HepG2 (cell line): ENCODE data around the gene PDS5B. TPM values are rescaled to one million over a fixed set of nuclear protein-coding genes. Genes with fewer than 3 reads are reported as not detected.

ENCODE experiments used
- ATAC-seq: fragments of 200-7000 bp; cut with Tn5 transposase; 3 replicates; pipeline ENCODE4 v1.9.1; 2020; ENCODE audit warnings: mild to moderate bottlenecking, moderate library complexity
- BruUV-seq: library from RNA; stranded (reverse); fragments of 400-500 nt; replicated peaks from 2 replicates; lab custom pipeline; 2021; lab: Mats Ljungman, UMichigan
- CTCF ChIA-PET: fragments of 300-600 bp; formaldehyde crosslinking; extraction: SDS; loops from one replicate; lab custom pipeline; 2021; ENCODE audit warnings: low total read pairs, inconsistent platforms, low intra/inter-chr PET ratio; lab: Yijun Ruan, JAX
- POLR2A ChIA-PET: fragments of 350-600 bp; sonication (Branson Sonifier 250); formaldehyde crosslinking; loops from one replicate; lab custom pipeline; 2020; ENCODE audit warnings: antibody characterized with exemption, inconsistent platforms; lab: Yijun Ruan, JAX
- DNase-seq: peaks from one replicate; pipeline ENCODE4 v3.0.0-alpha.2; 2015; ENCODE audit warnings: low spot score
- FAIRE-seq: peaks from 3 replicates; lab custom pipeline; 2011; peaks lifted over from hg19 to GRCh38; lab: Jason Lieb, UNC
- H2AFZ ChIP-seq: one replicate; pipeline ENCODE4 v1.6.1; 2011; ENCODE audit warnings: low read length, inconsistent platforms
- H3K27ac ChIP-seq: fragments of 300-600 bp; 3 replicates; pipeline ENCODE4 v1.8.0; 2011; ENCODE audit warnings: mixed run types, mild to moderate bottlenecking, mixed read lengths, low read length, inconsistent platforms; ENCODE audit not compliant: insufficient read depth; ENCODE audit errors: extremely low read length
- H3K27me3 ChIP-seq, 2 experiments: fragments of 200-600 bp in 1 of 2; 2 replicates in 1 of 2; 3 replicates in 1 of 2; pipeline versions ENCODE4 v1.6.0 to v1.8.0; 2011; ENCODE audit warnings: low read length in 2 of 2, mild to moderate bottlenecking in 2 of 2, moderate library complexity in 2 of 2, inconsistent platforms in 1 of 2; ENCODE audit not compliant: insufficient read depth in 2 of 2, control insufficient read depth in 1 of 2
- H3K36me3 ChIP-seq, 2 experiments: fragments of 200-600 bp in 1 of 2; replicated peaks in 1 of 2; 2 replicates in 1 of 2; 3 replicates in 1 of 2; pipeline versions ENCODE4 v1.5.1 to v1.8.0; 2011; ENCODE audit warnings: low read length in 2 of 2, inconsistent platforms in 1 of 2; ENCODE audit not compliant: insufficient read depth in 2 of 2, control insufficient read depth in 1 of 2
- H3K4me1 ChIP-seq: 2 replicates; pipeline ENCODE4 v1.5.1; 2012; ENCODE audit warnings: low read length, inconsistent platforms; ENCODE audit not compliant: insufficient read depth
- H3K4me2 ChIP-seq: 2 replicates; pipeline ENCODE4 v1.6.0; 2011; ENCODE audit warnings: low read depth, low read length, inconsistent platforms
- H3K4me3 ChIP-seq, 3 experiments: fragments of 200-600 bp in 1 of 3; sonication (generic), shearing (Covaris generic) in 1 of 3; replicated peaks in 1 of 3; 2 replicates each; pipeline ENCODE4 v1.5.1; 2011 to 2016; ENCODE audit warnings: low read length in 3 of 3, inconsistent platforms in 2 of 3, low read depth in 2 of 3, mild to moderate bottlenecking in 2 of 3, control low read depth in 1 of 3, mixed read lengths in 1 of 3; ENCODE audit not compliant: insufficient read depth in 1 of 3
- H3K79me2 ChIP-seq: one replicate; pipeline ENCODE4 v1.6.1; 2011; ENCODE audit warnings: low read length, inconsistent platforms; ENCODE audit not compliant: insufficient read depth
- H3K9ac ChIP-seq: 2 replicates; pipeline ENCODE4 v1.6.0; 2011; ENCODE audit warnings: mild to moderate bottlenecking, low read depth, low read length, inconsistent platforms; ENCODE audit not compliant: insufficient read depth
- H3K9me3 ChIP-seq: 2 replicates; pipeline ENCODE4 v1.5.1; 2012; ENCODE audit warnings: mild to moderate bottlenecking, low read length
- H4K20me1 ChIP-seq: 2 replicates; pipeline ENCODE4 v1.6.0; 2011; ENCODE audit warnings: inconsistent platforms, mild to moderate bottlenecking, low read length, moderate library complexity; ENCODE audit not compliant: insufficient read depth
- ADNP ChIP-seq: sonication (generic); formaldehyde crosslinking; IDR thresholded peaks from 2 replicates; pipeline ENCODE4 v1.4.0; 2020; ENCODE audit warnings: missing genetic modification reagents
- CREB1 ChIP-seq, 2 experiments: fragments of 450-650 bp in 1 of 2; IDR thresholded peaks; 2 replicates each; pipeline ENCODE4 v1.6.1; 2016 to 2017; ENCODE audit warnings: control low read depth in 1 of 2, mild to moderate bottlenecking in 1 of 2, missing compliant biosample characterization in 1 of 2, missing genetic modification characterization in 1 of 2
- HOXA3 ChIP-seq: sonication (generic); formaldehyde crosslinking; IDR thresholded peaks from 2 replicates; pipeline ENCODE4 v1.5.0; 2020; ENCODE audit warnings: missing genetic modification reagents
- MYC ChIP-seq: sonication (generic); formaldehyde crosslinking; IDR thresholded peaks from 2 replicates; pipeline ENCODE4 v1.9.0; 2021; ENCODE audit warnings: missing genetic modification reagents, borderline replicate concordance
- NONO ChIP-seq, 2 experiments: fragments of 450-650 bp in 1 of 2; sonication (generic) in 1 of 2; formaldehyde crosslinking in 1 of 2; IDR thresholded peaks in 1 of 2; conservative IDR thresholded peaks in 1 of 2; 2 replicates each; pipeline versions ENCODE4 v1.6.1 to v1.8.0; 2017 to 2022; ENCODE audit warnings: mild to moderate bottlenecking in 1 of 2, missing genetic modification reagents in 1 of 2, moderate library complexity in 1 of 2
- REL ChIP-seq: sonication (generic); formaldehyde crosslinking; conservative IDR thresholded peaks from 2 replicates; pipeline ENCODE4 v1.8.0; 2022; ENCODE audit warnings: mild to moderate bottlenecking, missing genetic modification reagents, moderate library complexity
- SALL1 ChIP-seq: sonication (generic); formaldehyde crosslinking; IDR thresholded peaks from 2 replicates; pipeline ENCODE4 v1.8.0; 2022; ENCODE audit warnings: mild to moderate bottlenecking, missing genetic modification reagents
- SMAD9 ChIP-seq: sonication (generic); formaldehyde crosslinking; IDR thresholded peaks from 2 replicates; pipeline ENCODE4 v1.5.1; 2020; ENCODE audit warnings: mild to moderate bottlenecking, missing genetic modification reagents
- SNRNP70 ChIP-seq: fragments of 200-400 bp; formaldehyde crosslinking; IDR thresholded peaks from 2 replicates; pipeline ENCODE4 v1.6.1; 2017; ENCODE audit warnings: mild to moderate bottlenecking, low read depth, low read length, moderate library complexity
- ZBTB8A ChIP-seq: sonication (generic); formaldehyde crosslinking; IDR thresholded peaks from 2 replicates; pipeline ENCODE4 v1.4.0; 2020; ENCODE audit warnings: mild to moderate bottlenecking, low read depth, missing genetic modification reagents, borderline replicate concordance
- ZFP36L1 ChIP-seq: sonication (generic); formaldehyde crosslinking; IDR thresholded peaks from 2 replicates; pipeline ENCODE4 v1.8.0; 2022; ENCODE audit warnings: mild to moderate bottlenecking, missing genetic modification reagents, moderate library complexity
- ZNF614 ChIP-seq: IDR thresholded peaks from 2 replicates; pipeline ENCODE4 v1.6.1; 2018; ENCODE audit warnings: missing biosample characterization, missing genetic modification reagents, inconsistent platforms, borderline replicate concordance
- ZZZ3 ChIP-seq: sonication (generic); formaldehyde crosslinking; IDR thresholded peaks from 2 replicates; pipeline ENCODE4 v1.4.0; 2020; ENCODE audit warnings: missing genetic modification reagents, mild to moderate bottlenecking, borderline replicate concordance
- WGBS: methylation state at CpG from one replicate; pipeline ENCODE4 v1.1.6; 2017; ENCODE audit warnings: low lambda C conversion rate; 5-methylcytosine and 5-hydroxymethylcytosine counted together
- in situ Hi-C: cut with HindIII; loops from 2 replicates; pipeline ENCODE4 v1.10.0; 2017; ENCODE audit warnings: low pct_unique_long_range_greater_than_20kb; ENCODE audit not compliant: extremely low pct_ligation_motif_present
- intact Hi-C: fragments of 100-400 bp; cut with micrococcal nuclease; formaldehyde crosslinking; loops from one replicate; pipeline ENCODE4 v1.10.0; 2022; ENCODE audit not compliant: unreplicated experiment
- polyA plus RNA-seq, 8 experiments: library from polyadenylated mRNA; depleted of rRNA in 3 of 8; stranded (reverse) in 7 of 8; unstranded in 1 of 8; fragments of >200 nt; fragmentation: Illumina TruSeq in 4 of 8; extraction: Trizol in 4 of 8; gene quantifications; 2 replicates each; pipeline versions ENCODE4 v1.2.1 to v1.2.3, GENCODE V29; 2011 to 2016; ENCODE audit warnings: low read depth in 4 of 8, missing spikeins in 1 of 8, mixed read lengths in 1 of 8; ENCODE audit not compliant: insufficient read depth in 1 of 8
- total RNA-seq, 5 experiments: library from RNA; depleted of rRNA; stranded (reverse); fragments of >200 nt; fragmentation: Illumina TruSeq; extraction: Trizol; gene quantifications; 2 replicates each; pipeline ENCODE4 v1.2.3, GENCODE V29; 2016; ENCODE audit warnings: low read depth in 1 of 5
- TF ChIP-seq, protein P1 (sequence below): sonication (generic); formaldehyde crosslinking; IDR thresholded peaks from 2 replicates; pipeline ENCODE4 v1.5.0; 2020; ENCODE audit warnings: mild to moderate bottlenecking, missing genetic modification reagents
- TF ChIP-seq, protein P2 (sequence below): IDR thresholded peaks from 2 replicates; pipeline ENCODE4 v1.6.1; 2016; ENCODE audit warnings: missing biosample characterization, missing genetic modification reagents, low read depth

PDS5B gene
- total and polyA plus RNA-seq, 2 of the 13 experiments (the other 11 are each of a cell fraction or from before 2014, with no cell fraction given), result 5.8 to 24.6 TPM

DNA sequence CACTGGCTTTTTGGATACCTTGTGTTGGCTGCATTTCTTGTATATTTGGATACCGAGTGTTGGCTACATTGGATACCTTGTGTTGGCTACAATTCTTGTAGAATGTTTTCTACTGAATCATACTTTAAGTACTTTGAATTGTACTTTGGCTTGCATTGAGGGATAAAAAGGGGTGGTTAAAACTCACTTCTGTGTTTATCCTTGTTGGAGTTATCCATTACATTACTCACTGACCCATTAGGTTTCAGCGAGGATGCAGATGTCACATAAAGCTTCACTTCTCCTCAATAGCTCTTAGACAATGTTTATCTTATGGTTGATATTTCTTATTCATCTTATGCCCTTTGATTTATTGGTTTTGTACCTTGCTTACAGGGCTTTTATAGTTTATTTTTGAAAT lies 43.1 kb downstream of the PDS5B start:
- Histone ChIP-seq H3K79me2 (peaks cover 91% of the 10 kb centered on the region), H4K20me1 (no peaks in the 10 kb centered on the region), H3K9ac (no peak overlapping the region), H3K27me3 (no peaks in the 10 kb centered on the region), H2AFZ (no peak overlapping the region), H3K4me2 (no peak overlapping the region), H3K27ac (no peak overlapping the region), H3K36me3 (no peaks in the 10 kb centered on the region), H3K4me3 (no peak overlapping the region), H3K9me3 (no peaks in the 10 kb centered on the region), H3K4me1 (peaks cover 32% of the 10 kb centered on the region)
- ATAC-seq (no peak), DNase-seq (no peak), FAIRE-seq (no peak)
- intact Hi-C loops, result no loop called here
- BruUV-seq, result no TSS peak
- in situ Hi-C loops, result loop anchor here (5.0 kb wide), 1 partner anchor 37 kb away; no protein-coding TSS in a partner anchor
- WGBS, result 92% methylated on average over 2 of the region's 2 CpGs
- CTCF ChIA-PET, result no interaction called here
- POLR2A ChIA-PET, result no interaction called here
- TF ChIP-seq REL (CRISPR knock-in tag) (no peak), MYC (CRISPR knock-in tag) (no peak), ZBTB8A (no peak), ZNF614 (CRISPR knock-in tag) (no peak), SALL1 (CRISPR knock-in tag) (no peak)

DNA sequence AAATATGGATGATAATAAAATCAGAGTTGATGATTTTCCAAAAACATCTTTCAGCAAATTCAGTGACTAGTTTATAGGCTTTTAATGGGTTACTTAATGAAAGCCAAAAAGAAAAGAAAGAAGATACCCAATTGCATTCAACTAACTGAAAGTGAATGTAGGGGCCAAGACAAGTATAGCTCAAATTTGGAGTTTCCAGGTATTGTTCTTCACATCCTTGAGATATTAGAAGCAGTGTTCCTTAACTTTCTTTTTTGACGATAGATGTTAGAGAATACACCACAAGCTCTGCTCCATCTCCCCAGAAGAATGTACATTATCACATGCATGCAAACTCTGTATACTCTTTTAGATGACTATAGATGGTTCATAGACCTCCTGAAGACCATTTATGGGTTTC lies 43.6 kb downstream of the PDS5B start:
- Histone ChIP-seq H3K4me3 (no peak overlapping the region), H3K79me2 (peaks cover 88% of the 10 kb centered on the region), H3K27me3 (no peaks in the 10 kb centered on the region), H3K36me3 (no peaks in the 10 kb centered on the region), H3K9ac (no peak overlapping the region), H3K9me3 (no peaks in the 10 kb centered on the region), H2AFZ (no peak overlapping the region), H3K4me1 (peaks cover 27% of the 10 kb centered on the region), H3K27ac (no peak overlapping the region), H4K20me1 (no peaks in the 10 kb centered on the region), H3K4me2 (no peak overlapping the region)
- intact Hi-C loops (no loop called here), in situ Hi-C loops (loop anchor here (5.0 kb wide), 1 partner anchor 38 kb away; no protein-coding TSS in a partner anchor)
- POLR2A ChIA-PET, result no interaction called here
- no TSS peak for BruUV-seq
- CTCF ChIA-PET, result no interaction called here
- DNase-seq, result no peak
- WGBS, result 100% methylated on average over 1 of the region's 1 CpG
- FAIRE-seq, result no peak
- ATAC-seq, result no peak
- TF ChIP-seq SNRNP70 (no peak), SALL1 (CRISPR knock-in tag) (no peak), CREB1 (IDR thresholded peaks at IDR 0.05) (no peak), CREB1 (CRISPR knock-in tag; IDR thresholded peaks at IDR 0.05) (no peak), ZFP36L1 (CRISPR knock-in tag) (no peak), ADNP (CRISPR knock-in tag) (no peak), NONO (IDR thresholded peaks at IDR 0.05) (no peak), NONO (CRISPR knock-in tag; conservative IDR thresholded peaks at IDR 0.05) (no peak), ZZZ3 (CRISPR knock-in tag) (no peak), HOXA3 (CRISPR knock-in tag) (no peak), SMAD9 (no peak)
- TF ChIP-seq, protein P1, sequence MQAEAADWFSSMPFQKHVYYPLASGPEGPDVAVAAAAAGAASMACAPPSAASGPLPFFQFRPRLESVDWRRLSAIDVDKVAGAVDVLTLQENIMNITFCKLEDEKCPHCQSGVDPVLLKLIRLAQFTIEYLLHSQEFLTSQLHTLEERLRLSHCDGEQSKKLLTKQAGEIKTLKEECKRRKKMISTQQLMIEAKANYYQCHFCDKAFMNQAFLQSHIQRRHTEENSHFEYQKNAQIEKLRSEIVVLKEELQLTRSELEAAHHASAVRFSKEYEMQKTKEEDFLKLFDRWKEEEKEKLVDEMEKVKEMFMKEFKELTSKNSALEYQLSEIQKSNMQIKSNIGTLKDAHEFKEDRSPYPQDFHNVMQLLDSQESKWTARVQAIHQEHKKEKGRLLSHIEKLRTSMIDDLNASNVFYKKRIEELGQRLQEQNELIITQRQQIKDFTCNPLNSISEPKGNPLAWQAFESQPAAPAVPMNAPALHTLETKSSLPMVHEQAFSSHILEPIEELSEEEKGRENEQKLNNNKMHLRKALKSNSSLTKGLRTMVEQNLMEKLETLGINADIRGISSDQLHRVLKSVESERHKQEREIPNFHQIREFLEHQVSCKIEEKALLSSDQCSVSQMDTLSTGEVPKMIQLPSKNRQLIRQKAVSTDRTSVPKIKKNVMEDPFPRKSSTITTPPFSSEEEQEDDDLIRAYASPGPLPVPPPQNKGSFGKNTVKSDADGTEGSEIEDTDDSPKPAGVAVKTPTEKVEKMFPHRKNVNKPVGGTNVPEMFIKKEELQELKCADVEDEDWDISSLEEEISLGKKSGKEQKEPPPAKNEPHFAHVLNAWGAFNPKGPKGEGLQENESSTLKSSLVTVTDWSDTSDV (CRISPR knock-in tag), result no peak
- TF ChIP-seq, protein P2, sequence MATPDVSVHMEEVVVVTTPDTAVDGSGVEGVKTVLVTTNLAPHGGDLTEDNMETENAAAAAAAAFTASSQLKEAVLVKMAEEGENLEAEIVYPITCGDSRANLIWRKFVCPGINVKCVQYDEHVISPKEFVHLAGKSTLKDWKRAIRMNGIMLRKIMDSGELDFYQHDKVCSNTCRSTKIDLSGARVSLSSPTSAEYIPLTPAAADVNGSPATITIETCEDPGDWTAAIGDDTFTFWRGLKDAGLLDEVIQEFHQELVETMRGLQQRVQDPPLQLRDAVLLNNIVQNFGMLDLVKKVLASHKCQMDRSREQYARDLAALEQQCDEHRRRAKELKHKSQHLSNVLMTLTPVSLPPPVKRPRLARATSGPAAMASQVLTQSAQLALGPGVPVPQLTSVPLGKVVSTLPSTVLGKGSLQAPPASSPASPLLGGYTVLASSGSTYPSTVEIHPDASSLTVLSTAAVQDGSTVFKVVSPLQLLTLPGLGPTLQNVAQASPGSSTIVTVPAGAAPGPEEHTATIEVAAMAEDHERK, result no peak
